Epithelial cell of prostate (primary cell): Measurements from ENCODE around the gene FTCD.
"Not testable (repeated sequence)": the region's sequence is repeated elsewhere in the genome, so short reads cannot be mapped to it uniquely, and the experiment has no call there.

Experiments used
- DNase-seq: peaks from one replicate; pipeline ENCODE4 v3.0.0-alpha.2; 2011; ENCODE audit warnings: low read depth, low spot score
- H3K27ac ChIP-seq: fragments of 450-650 bp; 2 replicates; pipeline ENCODE4 v1.5.1; 2017; ENCODE audit warnings: mild to moderate bottlenecking

The FTCD gene

GRCh38 chr21:46155514-46156377, at the start of gene FTCD:
FTCD (minus strand) TSS chr21:46155579; CDS start chr21:46155523, 56 bp downstream.
- DNase-seq = no peak

GRCh38 chr21:46205166-46205565, 49.8 kb upstream of the FTCD start:
- no peak for DNase-seq
- H3K27ac ChIP-seq = no peak overlapping the region

More at GRCh38 chr21:46155514-46156377, at the start of gene FTCD:
- H3K27ac ChIP-seq = no peak within 1 kb of the TSS

- H3K27ac ChIP-seq = no peak overlapping the region
Measured at GRCh38 chr21:46203203-46203600, 47.8 kb upstream of the FTCD start.

GRCh38 chr21:46202592-46203202, 47.3 kb upstream of the FTCD start:
- no peak for DNase-seq
- H3K27ac ChIP-seq = no peak overlapping the region

More at GRCh38 chr21:46203203-46203600, 47.8 kb upstream of the FTCD start:
- DNase-seq = no peak

GRCh38 chr21:46200877-46201803, 45.8 kb upstream of the FTCD start:
- DNase-seq, H3K27ac ChIP-seq: not testable (repeated sequence)

- no peak for DNase-seq
- no peak overlapping the region for H3K27ac ChIP-seq
Measured at GRCh38 chr21:46199436-46200373, 44.3 kb upstream of the FTCD start.

- no peak overlapping the region for H3K27ac ChIP-seq
- no peak for DNase-seq
Measured at GRCh38 chr21:46196733-46197132, 41.4 kb upstream of the FTCD start.

- DNase-seq = no peak
- H3K27ac ChIP-seq = no peak overlapping the region
Measured at GRCh38 chr21:46195595-46196195, 40.3 kb upstream of the FTCD start.

GRCh38 chr21:46194374-46195334, 39.3 kb upstream of the FTCD start:
- no peak for DNase-seq
- H3K27ac ChIP-seq = no peak overlapping the region

- DNase-seq = no peak
- no peak overlapping the region for H3K27ac ChIP-seq
Measured at GRCh38 chr21:46193829-46194373, 38.5 kb upstream of the FTCD start.

GRCh38 chr21:46191686-46192575, 36.6 kb upstream of the FTCD start:
- DNase-seq = no peak
- H3K27ac ChIP-seq = no peak overlapping the region

- H3K27ac ChIP-seq = no peak overlapping the region
- DNase-seq = peak; percentile 20
Measured at GRCh38 chr21:46191257-46191685, 35.9 kb upstream of the FTCD start.

GRCh38 chr21:46190491-46191131, 35.2 kb upstream of the FTCD start:
- no peak overlapping the region for H3K27ac ChIP-seq

GRCh38 chr21:46189959-46190490, 34.6 kb upstream of the FTCD start:
- no peak for DNase-seq
- no peak overlapping the region for H3K27ac ChIP-seq

More at GRCh38 chr21:46190491-46191131, 35.2 kb upstream of the FTCD start:
- DNase-seq = no peak

- peak overlapping the region; percentile 61 for H3K27ac ChIP-seq
- DNase-seq = no peak
Measured at GRCh38 chr21:46189213-46189958, 34.0 kb upstream of the FTCD start.
